ENCODE measurements around the gene D2HGDH.

GRCh38 chr2:241739177-241739576, 4.7 kb downstream of the D2HGDH start:
- TF ChIP-seq, protein P1, sequence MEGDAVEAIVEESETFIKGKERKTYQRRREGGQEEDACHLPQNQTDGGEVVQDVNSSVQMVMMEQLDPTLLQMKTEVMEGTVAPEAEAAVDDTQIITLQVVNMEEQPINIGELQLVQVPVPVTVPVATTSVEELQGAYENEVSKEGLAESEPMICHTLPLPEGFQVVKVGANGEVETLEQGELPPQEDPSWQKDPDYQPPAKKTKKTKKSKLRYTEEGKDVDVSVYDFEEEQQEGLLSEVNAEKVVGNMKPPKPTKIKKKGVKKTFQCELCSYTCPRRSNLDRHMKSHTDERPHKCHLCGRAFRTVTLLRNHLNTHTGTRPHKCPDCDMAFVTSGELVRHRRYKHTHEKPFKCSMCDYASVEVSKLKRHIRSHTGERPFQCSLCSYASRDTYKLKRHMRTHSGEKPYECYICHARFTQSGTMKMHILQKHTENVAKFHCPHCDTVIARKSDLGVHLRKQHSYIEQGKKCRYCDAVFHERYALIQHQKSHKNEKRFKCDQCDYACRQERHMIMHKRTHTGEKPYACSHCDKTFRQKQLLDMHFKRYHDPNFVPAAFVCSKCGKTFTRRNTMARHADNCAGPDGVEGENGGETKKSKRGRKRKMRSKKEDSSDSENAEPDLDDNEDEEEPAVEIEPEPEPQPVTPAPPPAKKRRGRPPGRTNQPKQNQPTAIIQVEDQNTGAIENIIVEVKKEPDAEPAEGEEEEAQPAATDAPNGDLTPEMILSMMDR (IDR thresholded peaks at IDR 0.05): no peak
- TF ChIP-seq POLR2A (IDR thresholded peaks at IDR 0.05): no peak
